HG03460 (cell line): ENCODE results near the gene NPY4R.
"Not testable (repeated sequence)": the region's sequence is repeated elsewhere in the genome, so short reads cannot be mapped to it uniquely, and the experiment has no call there.

Experiments
- ATAC-seq: cut with Tn5 transposase; IDR thresholded peaks from one replicate; pipeline ENCODE4 v1.9.1; 2021; ENCODE audit not compliant: unreplicated experiment

Gene NPY4R

GRCh38 chr10:46457071-46457470 lies 8.7 kb downstream of the NPY4R start:
- ATAC-seq: not testable (repeated sequence)

- not testable (repeated sequence) for ATAC-seq
Observed at GRCh38 chr10:46455992-46456391, 9.8 kb downstream of the NPY4R start.

- not testable (repeated sequence) for ATAC-seq
Observed at GRCh38 chr10:46451365-46451764, 14.4 kb downstream of the NPY4R start.

- not testable (repeated sequence) for ATAC-seq
Observed at GRCh38 chr10:46450829-46451228, 14.9 kb downstream of the NPY4R start.

- not testable (repeated sequence) for ATAC-seq
Observed at GRCh38 chr10:46447439-46447838, 18.3 kb downstream of the NPY4R start.

GRCh38 chr10:46445389-46446122 lies 20.2 kb downstream of the NPY4R start:
- not testable (repeated sequence) for ATAC-seq

GRCh38 chr10:46443422-46443821 lies 22.3 kb downstream of the NPY4R start:
- not testable (repeated sequence) for ATAC-seq

GRCh38 chr10:46442706-46443275 lies 23.0 kb downstream of the NPY4R start:
- ATAC-seq: not testable (repeated sequence)

GRCh38 chr10:46441837-46442278 lies 23.9 kb downstream of the NPY4R start:
- not testable (repeated sequence) for ATAC-seq

GRCh38 chr10:46440942-46441341 lies 24.8 kb downstream of the NPY4R start:
- not testable (repeated sequence) for ATAC-seq

GRCh38 chr10:46423550-46423949 lies 42.2 kb downstream of the NPY4R start:
- ATAC-seq: not testable (repeated sequence)

GRCh38 chr10:46419570-46420379 lies 46.0 kb downstream of the NPY4R start:
- not testable (repeated sequence) for ATAC-seq

- ATAC-seq: not testable (repeated sequence)
Observed at GRCh38 chr10:46418283-46418682, 47.5 kb downstream of the NPY4R start.

GRCh38 chr10:46415291-46415690 lies 50.5 kb downstream of the NPY4R start:
- ATAC-seq: not testable (repeated sequence)

GRCh38 chr10:46412665-46413064 lies 53.1 kb downstream of the NPY4R start:
- ATAC-seq: not testable (repeated sequence)

- not testable (repeated sequence) for ATAC-seq
Observed at GRCh38 chr10:46411123-46411522, 54.6 kb downstream of the NPY4R start.
